Measurements from ENCODE around the gene GINS2. TPM values are rescaled to one million over a fixed set of nuclear protein-coding genes. Genes with fewer than 3 reads are reported as not detected.

GINS2 gene
- total RNA-seq, 2 donors from 2014 or later = 0.19 to 0.56 TPM

GRCh38 chr16:85648805-85649204, 39.9 kb downstream of the GINS2 start:
- no peak for DNase-seq (ENCODE audit: low spot score)
- intact Hi-C loops (cut with DNase I) = no loop called here

- intact Hi-C loops (cut with DNase I) = no loop called here
- no peak for DNase-seq (ENCODE audit: low spot score)
Observed at GRCh38 chr16:85648070-85648714, 40.6 kb downstream of the GINS2 start.

GRCh38 chr16:85646976-85647375, 41.8 kb downstream of the GINS2 start:
- intact Hi-C loops (cut with DNase I) = no loop called here
- DNase-seq (ENCODE audit: low spot score) = no peak

- intact Hi-C loops (cut with DNase I) = no loop called here
- no peak for DNase-seq (ENCODE audit: low spot score)
Observed at GRCh38 chr16:85646358-85646907, 42.3 kb downstream of the GINS2 start.

DNA sequence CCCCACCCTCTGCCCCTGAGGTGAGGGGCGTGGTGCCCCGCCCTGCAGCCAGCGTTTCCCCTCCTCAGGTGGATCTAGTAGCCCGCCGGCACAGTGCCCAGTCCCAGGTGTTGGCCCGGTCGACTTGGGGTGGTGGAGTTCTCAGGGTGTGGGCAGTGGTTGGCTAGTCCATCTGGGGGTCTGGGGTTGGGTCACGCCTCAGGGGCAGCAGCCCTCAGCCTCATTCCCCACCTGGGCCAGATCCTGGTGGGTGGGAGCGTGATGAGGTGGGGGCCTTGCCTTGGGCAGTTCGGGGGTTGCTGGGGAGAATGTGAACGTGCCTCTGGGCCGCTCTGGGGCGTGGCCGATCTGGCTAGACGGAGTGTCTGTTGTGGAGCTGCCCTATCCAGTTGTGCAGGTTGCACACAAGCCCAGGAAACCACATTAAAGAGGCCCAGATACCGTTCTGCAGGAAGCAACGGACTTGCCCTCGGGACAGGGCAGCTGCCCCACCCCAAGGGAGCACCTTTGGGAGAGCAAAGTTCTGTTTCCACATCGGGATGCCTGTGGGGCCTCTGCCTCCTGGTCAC, 43.6 kb downstream of the GINS2 start:
- intact Hi-C loops (cut with DNase I) = no loop called here
- DNase-seq (ENCODE audit: low spot score) = no peak

- DNase-seq (ENCODE audit: low spot score) = no peak
- intact Hi-C loops (cut with DNase I) = no loop called here
Observed at GRCh38 chr16:85644093-85644712, 44.6 kb downstream of the GINS2 start.

DNA sequence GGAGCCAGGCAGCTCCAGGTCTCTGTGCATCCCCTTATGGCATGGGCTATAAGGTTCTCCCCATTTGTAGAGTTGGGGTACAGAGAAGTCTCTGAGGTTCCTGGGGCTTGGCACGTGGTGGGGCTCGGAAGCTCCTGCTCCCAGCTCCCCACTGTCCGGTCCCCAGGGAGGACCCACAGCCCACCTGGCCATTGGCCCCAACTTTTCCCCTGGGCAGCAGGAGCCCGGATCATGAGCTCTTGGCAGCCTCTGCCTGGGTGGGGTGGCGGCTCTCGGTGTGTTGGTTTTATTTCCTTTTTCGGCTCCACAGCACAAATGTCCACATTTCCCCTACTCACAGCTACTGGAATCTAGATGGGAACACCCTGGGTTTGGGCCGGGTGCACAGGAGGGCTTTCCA, 45.1 kb downstream of the GINS2 start:
- intact Hi-C loops (cut with DNase I) = no loop called here
- DNase-seq (ENCODE audit: low spot score) = no peak

DNA sequence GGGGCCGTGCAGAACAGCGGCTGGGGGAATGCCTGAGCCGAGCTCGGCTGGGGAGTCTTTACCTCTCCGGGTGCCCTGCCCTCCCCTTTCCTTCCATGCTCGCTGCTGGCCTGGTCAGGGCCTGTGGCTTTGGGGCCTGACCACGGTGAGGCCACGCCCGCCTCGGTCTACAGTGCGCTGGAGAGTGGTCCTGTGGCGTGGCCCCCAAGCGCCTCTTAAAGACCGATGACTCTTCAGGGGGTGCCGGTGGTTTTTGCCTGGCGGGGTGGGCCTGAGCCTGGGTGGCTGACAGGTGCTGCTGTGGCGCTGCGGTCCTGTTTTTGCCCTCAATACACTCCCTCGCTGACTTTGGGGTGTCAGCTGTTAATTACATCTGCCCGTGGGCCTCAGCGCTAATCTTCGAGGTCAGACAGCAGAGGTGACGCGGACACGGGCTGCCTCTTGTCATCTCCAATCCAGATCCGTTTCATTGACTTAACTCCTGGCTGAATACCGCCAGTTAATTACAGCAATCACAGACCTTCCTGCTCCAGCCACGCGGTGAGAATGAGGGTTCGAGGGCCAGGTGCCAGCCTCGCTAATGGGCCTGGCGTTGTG, 45.9 kb downstream of the GINS2 start:
- DNase-seq (ENCODE audit: low spot score) = no peak
- intact Hi-C loops (cut with DNase I) = no loop called here

- intact Hi-C loops (cut with DNase I) = no loop called here
- peak; percentile 88 for DNase-seq (ENCODE audit: low spot score)
Observed at GRCh38 chr16:85641776-85642176, 47.0 kb downstream of the GINS2 start.

DNA sequence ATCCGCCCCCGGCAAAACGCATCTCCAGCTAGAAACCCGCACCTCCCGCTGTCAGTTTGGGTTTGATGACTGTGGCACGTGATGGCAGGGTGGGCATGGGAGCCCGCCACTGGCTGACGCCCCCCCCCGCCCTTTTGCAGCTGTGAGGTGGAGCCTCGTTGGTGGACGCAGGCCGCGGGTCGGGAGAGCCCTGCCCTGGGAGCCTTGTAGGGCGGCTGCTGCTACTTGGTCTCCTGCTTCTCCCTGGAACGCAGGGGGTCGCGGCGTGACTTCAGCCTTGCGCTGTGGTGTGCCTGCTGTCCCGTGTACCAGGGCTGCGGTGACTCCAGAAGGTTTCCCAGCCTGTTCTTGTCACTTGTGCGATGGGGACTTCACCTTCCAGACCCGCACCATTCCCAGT, 47.4 kb downstream of the GINS2 start:
- intact Hi-C loops (cut with DNase I) = no loop called here

DNA sequence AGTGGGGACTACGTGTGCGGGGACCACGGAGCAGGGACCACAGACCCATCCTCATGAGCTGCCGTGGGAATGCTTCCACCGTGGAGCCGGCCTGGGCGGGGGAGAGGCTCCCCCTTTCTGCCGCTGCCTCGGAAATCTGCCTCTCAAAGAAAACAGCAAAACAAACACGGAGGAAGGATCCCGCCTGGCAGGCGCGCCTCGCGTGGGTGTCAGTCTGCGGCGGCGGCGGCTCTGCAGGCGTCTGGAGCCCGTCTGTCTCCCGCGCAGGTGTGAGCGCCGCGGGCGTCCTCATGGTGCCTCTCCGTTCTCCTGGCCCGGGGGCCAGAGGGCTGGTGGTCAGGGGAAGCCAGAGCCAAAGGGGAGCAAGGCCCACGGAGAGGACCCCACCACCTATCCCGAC, 48.2 kb downstream of the GINS2 start:
- intact Hi-C loops (cut with DNase I) = no loop called here
- no peak for DNase-seq (ENCODE audit: low spot score)

More for the DNA sequence above, 47.4 kb downstream of the GINS2 start:
- DNase-seq (ENCODE audit: low spot score) = no peak

GRCh38 chr16:85640254-85640558, 48.5 kb downstream of the GINS2 start:
- DNase-seq (ENCODE audit: low spot score) = no peak
- intact Hi-C loops (cut with DNase I) = no loop called here

DNA sequence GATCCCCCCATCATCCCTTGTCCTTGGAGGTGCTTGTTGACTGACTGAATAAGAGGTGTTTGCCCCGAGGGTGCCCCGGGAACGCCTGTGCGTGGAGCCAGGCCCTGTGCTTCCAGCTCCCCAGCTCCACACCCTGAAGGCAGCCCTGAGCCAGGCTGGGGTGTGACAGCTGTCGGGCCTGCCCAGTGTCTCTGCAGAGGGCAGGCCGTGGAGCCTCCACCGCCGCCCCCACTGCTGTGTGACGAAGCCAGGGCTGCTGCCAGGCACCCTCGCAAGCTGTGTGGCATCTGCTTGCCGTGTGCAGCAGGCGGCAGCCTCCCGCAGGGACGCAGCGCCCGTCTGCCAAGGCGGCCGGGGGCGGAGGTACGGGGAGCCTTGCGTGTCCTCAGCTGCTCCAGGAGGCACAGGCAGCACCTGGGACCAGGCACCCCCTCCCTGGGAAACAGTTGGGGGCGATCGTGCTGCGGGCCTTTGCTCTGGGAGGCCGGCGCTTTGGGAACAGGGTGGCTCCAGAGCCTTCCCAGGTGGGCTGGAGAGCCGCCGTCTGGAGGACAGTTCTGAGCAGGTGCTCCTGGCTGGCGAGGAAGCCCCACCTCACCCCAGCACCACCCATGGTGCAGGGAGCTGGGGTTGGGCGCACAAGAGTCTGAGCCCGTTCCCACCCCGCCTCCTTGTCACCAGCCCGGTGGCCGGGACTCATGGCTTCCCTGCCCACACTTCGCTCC, 49.1 kb downstream of the GINS2 start:
- intact Hi-C loops (cut with DNase I) = no loop called here
- DNase-seq (ENCODE audit: low spot score) = no peak

DNA sequence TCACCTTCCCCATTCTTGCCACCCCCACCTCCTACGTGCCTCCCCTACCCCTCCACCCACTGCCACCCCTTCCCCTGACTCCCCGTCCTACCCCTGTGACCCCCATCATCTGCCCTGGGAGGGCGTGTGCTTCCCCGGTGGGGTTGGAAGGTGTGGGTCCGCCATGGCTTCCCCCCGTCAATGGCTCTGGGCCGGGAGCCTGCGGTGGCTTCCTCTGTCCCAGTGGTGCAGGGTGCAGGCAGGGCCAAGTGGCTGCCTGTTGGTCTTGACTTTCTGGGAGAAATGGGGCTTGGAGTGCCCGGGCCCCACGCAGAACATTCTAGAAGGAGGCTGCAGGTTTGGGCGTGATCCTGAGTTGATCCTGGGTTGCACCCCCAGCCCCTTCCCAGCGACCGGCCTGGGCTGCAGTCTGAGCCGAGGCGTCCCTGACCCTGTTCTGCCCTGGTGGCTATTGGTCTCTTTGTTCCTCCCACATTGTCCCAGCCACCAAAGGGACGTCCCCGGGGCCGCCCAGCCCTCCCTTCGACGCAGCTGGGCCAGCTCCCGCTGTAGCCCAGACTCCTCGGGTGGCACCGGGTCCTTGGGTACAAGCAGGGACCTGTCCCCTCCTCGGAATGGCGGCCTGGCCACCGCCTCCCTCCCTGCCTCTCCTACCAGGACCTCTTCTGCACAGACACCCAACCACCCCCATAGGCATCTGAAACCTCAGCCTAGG, 49.9 kb downstream of the GINS2 start:
- no peak for DNase-seq (ENCODE audit: low spot score)
- intact Hi-C loops (cut with DNase I) = no loop called here

DNA sequence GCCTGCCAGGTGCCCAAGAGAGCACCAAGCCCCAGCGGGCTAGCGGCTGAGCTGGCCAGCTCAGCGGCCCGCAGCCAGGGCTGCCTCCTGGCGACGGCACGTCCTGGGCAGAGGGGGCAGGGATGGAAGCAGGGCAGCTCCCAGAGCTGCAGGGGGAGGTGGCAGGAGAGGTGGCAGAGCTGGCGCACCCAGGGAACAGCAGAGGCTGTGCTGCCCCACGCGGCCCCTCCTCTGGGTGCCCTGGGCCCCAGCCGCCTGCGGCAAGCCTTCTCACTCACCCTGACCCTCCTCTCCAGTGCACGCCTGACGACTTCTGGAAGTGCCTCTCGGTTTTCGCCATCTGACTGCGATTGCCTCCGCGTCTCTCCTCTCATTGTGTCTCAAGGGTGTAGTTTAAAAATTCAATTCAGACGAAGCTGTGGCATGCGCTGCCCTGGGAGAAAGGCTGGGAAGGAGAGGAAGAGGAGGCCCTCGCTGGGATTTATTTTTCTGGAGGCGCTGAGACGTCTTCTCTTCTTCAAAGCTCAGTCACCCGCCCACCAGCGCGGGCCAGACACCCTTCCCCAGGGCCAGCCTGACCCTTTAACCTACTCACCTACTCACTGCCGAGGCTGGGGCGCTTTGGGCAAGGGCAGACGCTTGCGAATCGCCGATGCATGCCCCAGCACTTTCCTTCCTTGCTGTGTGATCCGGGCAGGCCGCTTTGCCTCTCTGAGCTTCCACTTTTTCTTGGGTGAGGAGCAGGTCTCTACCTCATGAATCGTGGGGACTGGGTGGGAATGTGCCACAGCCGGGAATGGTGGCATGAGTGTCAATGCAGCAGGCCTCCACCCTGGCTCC, 50.7 kb downstream of the GINS2 start:
- intact Hi-C loops (cut with DNase I) = no loop called here
- DNase-seq (ENCODE audit: low spot score) = no peak

DNA sequence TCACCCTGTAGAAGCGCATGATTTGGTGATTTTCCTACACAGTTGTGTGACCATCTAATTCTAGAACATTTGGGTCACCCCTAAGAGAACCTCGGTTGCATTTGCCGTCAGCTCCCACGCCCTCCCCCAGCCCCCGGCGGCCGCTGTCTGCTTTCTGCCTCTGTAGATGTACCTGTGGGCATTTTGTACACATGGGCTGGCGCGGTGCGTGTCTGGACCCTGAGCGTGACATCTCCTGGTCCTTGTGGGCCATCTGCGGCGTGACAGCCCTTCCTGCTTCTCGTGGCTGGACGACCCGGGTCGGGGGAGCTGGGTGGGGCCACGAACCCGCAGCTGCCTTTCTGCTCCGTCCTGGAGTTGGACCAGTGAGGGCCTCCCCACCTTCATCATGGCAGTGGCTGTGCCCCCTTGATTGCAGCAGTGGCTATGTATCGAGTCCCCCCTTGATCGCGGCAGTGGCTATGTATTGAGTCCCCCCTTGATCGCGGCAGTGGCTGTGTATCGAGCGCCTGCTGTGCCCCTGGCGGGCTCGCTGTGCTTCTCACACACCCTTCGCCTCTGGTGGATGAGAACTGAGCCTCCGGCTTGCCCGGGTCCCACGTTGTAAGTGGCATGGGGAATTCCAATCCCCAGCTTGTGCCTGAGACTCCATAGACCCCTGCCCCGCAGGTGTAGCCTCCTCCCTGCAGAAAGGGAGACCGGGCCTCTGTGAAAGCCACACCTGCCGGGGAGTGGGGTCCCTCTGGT, 51.5 kb downstream of the GINS2 start:
- intact Hi-C loops (cut with DNase I) = no loop called here
- DNase-seq (ENCODE audit: low spot score) = no peak

- intact Hi-C loops (cut with DNase I) = no loop called here
- DNase-seq (ENCODE audit: low spot score) = no peak
Observed at GRCh38 chr16:85636234-85636812, 52.4 kb downstream of the GINS2 start.
